Right atrium auricular region (tissue), 2 donors: Measurements from ENCODE around the gene MLPH. TPM values are rescaled to one million over a fixed set of nuclear protein-coding genes. Genes with fewer than 3 reads are reported as not detected.

Experiments used
- DNase-seq: peaks from one replicate; pipeline ENCODE4 v3.0.0-alpha.2; 2019; ENCODE audit warnings: low spot score
- H3K27ac ChIP-seq, 2 donors: fragments of 200-600 bp; sonication (generic); 1 replicate in 1 of 2; 2 replicates in 1 of 2; pipeline ENCODE4 v1.5.1; 2016 to 2019
- H3K27me3 ChIP-seq, 2 donors: fragments of 200-600 bp; sonication (generic); one replicate each; pipeline versions ENCODE4 v1.5.1 to v1.6.0; 2017 to 2019
- H3K36me3 ChIP-seq: fragments of 200-600 bp; sonication (generic); one replicate; pipeline ENCODE4 v1.5.1; 2016
- H3K4me1 ChIP-seq, 2 donors: fragments of 200-600 bp; sonication (generic); one replicate each; pipeline versions ENCODE4 v1.5.1 to v1.6.0; 2017 to 2019
- H3K4me3 ChIP-seq, 2 donors: fragments of 200-600 bp; sonication (generic); 1 replicate in 1 of 2; 2 replicates in 1 of 2; pipeline ENCODE4 v1.5.1; 2017 to 2019; ENCODE audit warnings: mild to moderate bottlenecking in 1 of 2, moderate library complexity in 1 of 2
- H3K9me3 ChIP-seq, 2 donors: fragments of 200-600 bp; sonication (generic); one replicate each; pipeline ENCODE4 v1.5.1; 2019
- total RNA-seq, 2 donors: library from RNA; depleted of rRNA; stranded (reverse); fragments of >200 nt; gene quantifications; one replicate each; pipeline ENCODE4 v1.1.0, GENCODE V29; 2016
- TF ChIP-seq, protein P1 (sequence below), 2 donors: fragments of 200-600 bp; sonication (generic); IDR thresholded peaks; one replicate each; pipeline ENCODE4 v1.5.1; 2019; ENCODE audit warnings: antibody characterized with exemption in 2 of 2

MLPH gene
- total RNA-seq, 2 donors from 2014 or later = 27.1 to 108 TPM

DNA sequence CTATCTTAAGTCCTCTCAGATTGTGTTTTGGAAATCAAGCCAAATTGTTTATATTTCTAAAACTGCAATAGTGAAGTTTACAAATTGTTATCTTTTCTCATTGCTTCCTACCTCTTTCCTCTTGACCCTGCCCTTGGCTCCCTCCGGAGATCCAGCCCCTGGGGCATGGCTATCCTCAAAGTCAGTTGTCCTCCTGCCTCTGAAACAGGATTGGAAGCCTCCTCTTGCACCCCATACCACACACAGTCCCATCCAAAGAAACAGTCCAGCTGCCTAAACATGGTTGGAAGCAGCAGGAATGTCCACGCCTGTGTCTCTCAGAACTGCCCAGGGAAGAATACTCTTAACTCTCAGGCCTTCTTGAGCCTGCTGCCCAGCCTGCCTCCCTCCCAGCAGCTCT lies 43.0 kb upstream of the MLPH start:
- Histone ChIP-seq H3K27ac (no peak overlapping the region), H3K9me3 (peaks cover 0 to 5% of the 10 kb centered on the region in 2 donors), H3K27me3 (no peaks in the 10 kb centered on the region), H3K4me3 (no peak overlapping the region), H3K36me3 (no peaks in the 10 kb centered on the region), H3K4me1 (peaks cover 0 to 12% of the 10 kb centered on the region in 2 donors)
- TF ChIP-seq, protein P1, sequence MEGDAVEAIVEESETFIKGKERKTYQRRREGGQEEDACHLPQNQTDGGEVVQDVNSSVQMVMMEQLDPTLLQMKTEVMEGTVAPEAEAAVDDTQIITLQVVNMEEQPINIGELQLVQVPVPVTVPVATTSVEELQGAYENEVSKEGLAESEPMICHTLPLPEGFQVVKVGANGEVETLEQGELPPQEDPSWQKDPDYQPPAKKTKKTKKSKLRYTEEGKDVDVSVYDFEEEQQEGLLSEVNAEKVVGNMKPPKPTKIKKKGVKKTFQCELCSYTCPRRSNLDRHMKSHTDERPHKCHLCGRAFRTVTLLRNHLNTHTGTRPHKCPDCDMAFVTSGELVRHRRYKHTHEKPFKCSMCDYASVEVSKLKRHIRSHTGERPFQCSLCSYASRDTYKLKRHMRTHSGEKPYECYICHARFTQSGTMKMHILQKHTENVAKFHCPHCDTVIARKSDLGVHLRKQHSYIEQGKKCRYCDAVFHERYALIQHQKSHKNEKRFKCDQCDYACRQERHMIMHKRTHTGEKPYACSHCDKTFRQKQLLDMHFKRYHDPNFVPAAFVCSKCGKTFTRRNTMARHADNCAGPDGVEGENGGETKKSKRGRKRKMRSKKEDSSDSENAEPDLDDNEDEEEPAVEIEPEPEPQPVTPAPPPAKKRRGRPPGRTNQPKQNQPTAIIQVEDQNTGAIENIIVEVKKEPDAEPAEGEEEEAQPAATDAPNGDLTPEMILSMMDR (IDR thresholded peaks at IDR 0.05) = no peak
- DNase-seq = no peak

DNA sequence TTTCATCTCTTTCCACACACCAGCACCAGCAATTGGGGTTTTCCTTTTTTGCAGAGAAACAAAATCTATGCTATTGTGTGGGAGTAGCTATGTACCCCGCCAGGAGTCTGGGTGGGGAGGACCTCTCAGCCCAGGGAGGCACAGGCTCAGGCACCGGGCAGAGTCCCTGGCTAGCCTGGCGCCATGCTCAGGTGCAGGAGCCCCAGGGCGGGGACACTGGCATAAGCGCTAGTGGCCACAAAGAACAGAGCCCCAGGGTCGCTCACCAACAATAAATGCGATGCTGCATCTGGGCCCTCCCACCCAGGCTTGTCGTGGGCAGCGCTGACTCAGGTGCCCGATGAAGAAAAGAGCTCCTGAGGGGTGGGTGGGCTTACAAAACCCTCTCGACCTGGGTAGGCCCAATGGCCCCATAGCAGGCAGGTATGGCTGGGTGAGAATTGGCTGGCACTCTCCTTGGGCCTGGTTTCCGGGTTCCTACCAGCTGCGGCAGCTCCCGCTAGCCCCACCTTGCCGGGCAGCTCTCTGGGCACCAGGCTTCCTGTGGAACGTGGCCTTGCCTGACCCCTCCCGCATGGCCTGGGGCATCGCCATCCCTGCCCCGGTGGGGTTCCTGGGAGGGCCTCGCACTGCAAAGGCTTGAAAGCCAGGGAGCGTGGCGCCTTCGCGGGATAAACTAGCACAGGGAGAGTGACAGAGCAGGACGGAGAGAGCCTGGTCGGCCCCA lies 41.3 kb upstream of the MLPH start:
- TF ChIP-seq, protein P1 (IDR thresholded peaks at IDR 0.05) = no peak
- Histone ChIP-seq H3K27ac (no peak overlapping the region), H3K4me1 (peaks cover 0 to 29% of the 10 kb centered on the region in 2 donors), H3K27me3 (no peaks in the 10 kb centered on the region), H3K36me3 (no peaks in the 10 kb centered on the region), H3K9me3 (no peaks in the 10 kb centered on the region), H3K4me3 (no peak overlapping the region)
- DNase-seq = no peak

DNA sequence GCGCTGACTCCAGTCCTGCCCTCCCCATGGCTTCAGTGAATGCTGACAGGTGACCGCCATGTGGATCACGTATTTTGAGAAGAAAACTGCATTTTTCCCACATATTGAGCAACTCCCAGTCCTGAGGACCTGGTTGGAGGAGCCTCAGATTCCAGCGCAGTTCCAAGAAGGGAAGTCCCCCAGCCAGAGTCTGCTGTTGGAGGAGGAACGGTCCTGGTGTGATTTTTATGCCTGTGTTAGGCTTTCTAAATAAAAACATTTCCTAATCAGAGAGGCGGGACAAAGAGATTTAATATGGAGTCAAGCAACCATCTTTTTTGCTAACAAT lies 40.7 kb upstream of the MLPH start:
- TF ChIP-seq, protein P1 (IDR thresholded peaks at IDR 0.05) = no peak
- no peaks in the 10 kb centered on the region for H3K27me3 ChIP-seq
- peaks cover 0 to 34% of the 10 kb centered on the region in 2 donors for H3K4me1 ChIP-seq
- no peak overlapping the region for H3K27ac ChIP-seq
- no peaks in the 10 kb centered on the region for H3K36me3 ChIP-seq
- H3K4me3 ChIP-seq = no peak overlapping the region
- H3K9me3 ChIP-seq = no peaks in the 10 kb centered on the region
- no peak for DNase-seq

DNA sequence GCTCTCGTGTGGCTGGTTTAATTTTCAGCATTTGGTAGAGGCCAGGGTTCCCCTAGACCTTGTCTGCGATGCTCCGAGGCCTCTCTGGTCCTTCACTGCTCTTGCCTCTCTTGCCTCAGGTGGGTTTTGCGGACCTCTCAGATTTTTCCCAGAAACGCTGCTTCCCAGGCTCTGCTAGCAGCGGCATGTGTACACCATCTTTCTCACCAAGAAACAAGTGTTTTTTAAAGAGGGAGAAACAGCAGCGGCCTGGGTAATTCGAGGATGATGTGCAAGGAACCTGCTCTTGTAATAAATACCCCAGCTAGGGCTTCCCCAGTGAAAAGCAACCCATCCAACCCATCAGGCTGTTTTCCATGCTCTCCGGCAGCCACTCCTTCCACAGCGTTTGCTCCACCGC lies 39.6 kb upstream of the MLPH start:
- H3K36me3 ChIP-seq = no peaks in the 10 kb centered on the region
- H3K27ac ChIP-seq = no peak overlapping the region
- no peaks in the 10 kb centered on the region for H3K9me3 ChIP-seq
- TF ChIP-seq, protein P1 (IDR thresholded peaks at IDR 0.05) = no peak
- peaks cover 0 to 46% of the 10 kb centered on the region in 2 donors for H3K4me1 ChIP-seq
- DNase-seq = no peak
- H3K4me3 ChIP-seq = no peak overlapping the region
- no peaks in the 10 kb centered on the region for H3K27me3 ChIP-seq

DNA sequence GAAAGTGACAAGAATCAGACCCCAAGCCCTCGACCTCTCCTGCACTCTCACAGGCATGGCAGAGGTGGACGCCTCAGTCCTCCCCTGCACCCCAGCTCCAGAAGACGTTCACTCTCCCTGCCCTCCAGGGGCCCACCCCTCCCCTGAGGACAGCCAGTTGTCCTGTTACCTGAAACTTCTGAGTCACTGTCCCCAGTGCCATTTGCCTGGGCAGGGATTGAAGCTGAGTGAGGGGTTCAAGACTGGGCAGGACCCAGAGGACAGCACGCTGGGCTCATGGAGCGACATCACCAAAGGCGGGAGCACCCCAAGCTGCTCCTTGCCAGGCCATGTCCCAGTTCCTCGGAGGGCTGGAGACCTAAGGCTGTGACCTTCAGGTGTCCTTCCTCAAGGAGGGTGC lies 38.9 kb upstream of the MLPH start:
- DNase-seq = no peak
- TF ChIP-seq, protein P1 (IDR thresholded peaks at IDR 0.05) = no peak
- Histone ChIP-seq H3K36me3 (no peaks in the 10 kb centered on the region), H3K9me3 (no peaks in the 10 kb centered on the region), H3K27ac (peak overlapping the region; percentile 88 to 94), H3K4me3 (no peak overlapping the region), H3K4me1 (peaks cover 0 to 48% of the 10 kb centered on the region in 2 donors), H3K27me3 (no peaks in the 10 kb centered on the region)

DNA sequence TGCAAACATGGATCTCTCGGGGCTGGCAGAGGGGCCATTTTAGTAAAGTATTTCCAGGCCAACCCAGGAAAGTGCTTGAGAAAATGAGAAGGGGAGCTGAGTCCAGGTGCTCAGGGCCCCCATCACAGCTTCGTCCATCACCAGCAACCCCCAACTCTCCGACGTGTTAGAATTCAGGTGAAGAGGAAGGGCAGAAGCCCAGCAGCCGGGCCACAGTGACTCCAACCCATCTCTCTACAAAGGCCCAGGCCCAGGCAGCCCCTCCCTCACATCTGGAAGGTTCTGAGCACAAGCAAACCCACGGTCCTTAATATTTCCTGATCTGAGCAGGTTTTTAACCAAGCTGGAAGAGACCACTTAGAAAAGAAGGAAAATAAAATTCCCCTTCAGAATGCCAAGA lies 38.4 kb upstream of the MLPH start:
- Histone ChIP-seq H3K4me1 (peaks cover 0 to 52% of the 10 kb centered on the region in 2 donors), H3K27ac (peak overlapping the region; percentile 88 to 94), H3K27me3 (no peaks in the 10 kb centered on the region), H3K36me3 (no peaks in the 10 kb centered on the region), H3K9me3 (no peaks in the 10 kb centered on the region), H3K4me3 (no peak overlapping the region)
- TF ChIP-seq, protein P1 (IDR thresholded peaks at IDR 0.05) = no peak
- DNase-seq = no peak
